HepG2 (cell line): Measurements from ENCODE around the gene SLC38A3. TPM values are rescaled to one million over a fixed set of nuclear protein-coding genes. Genes with fewer than 3 reads are reported as not detected.

Experiments
- GTF3A ChIP-seq: sonication (generic); formaldehyde crosslinking; conservative IDR thresholded peaks from 2 replicates; pipeline ENCODE4 v1.4.0; 2020; ENCODE audit warnings: mild to moderate bottlenecking, missing genetic modification reagents
- NR2C2 ChIP-seq: sonication (generic); formaldehyde crosslinking; IDR thresholded peaks from 2 replicates; pipeline ENCODE4 v1.4.0; 2020; ENCODE audit warnings: missing genetic modification reagents, mild to moderate bottlenecking, moderate library complexity, borderline replicate concordance
- PCBP2 ChIP-seq: fragments of 200-400 bp; formaldehyde crosslinking; optimal IDR thresholded peaks from 2 replicates; pipeline ENCODE3; 2018; ENCODE audit warnings: low read length, low read depth; ENCODE audit not compliant: poor library complexity, severe bottlenecking
- SNAI1 ChIP-seq: sonication (generic); formaldehyde crosslinking; IDR thresholded peaks from 2 replicates; pipeline ENCODE4 v1.5.0; 2020; ENCODE audit warnings: mild to moderate bottlenecking, missing genetic modification reagents, borderline replicate concordance
- XRCC5 ChIP-seq: fragments of 200-400 bp; formaldehyde crosslinking; optimal IDR thresholded peaks from 2 replicates; pipeline ENCODE3; 2017; ENCODE audit warnings: mild to moderate bottlenecking, low read length
- ZKSCAN5 ChIP-seq: sonication (generic); formaldehyde crosslinking; IDR thresholded peaks from 2 replicates; pipeline ENCODE4 v1.5.1; 2020; ENCODE audit warnings: mild to moderate bottlenecking, missing genetic modification reagents
- ZMYM4 ChIP-seq: sonication (generic); formaldehyde crosslinking; IDR thresholded peaks from 2 replicates; pipeline ENCODE4 v1.8.1; 2023; ENCODE audit warnings: mild to moderate bottlenecking, missing genetic modification reagents
- ZNF205 ChIP-seq: IDR thresholded peaks from 2 replicates; pipeline ENCODE4 v1.6.1; 2018; ENCODE audit warnings: missing biosample characterization, missing genetic modification reagents
- ZNF230 ChIP-seq: sonication (generic); formaldehyde crosslinking; IDR thresholded peaks from 2 replicates; pipeline ENCODE4 v1.4.0; 2020; ENCODE audit warnings: mild to moderate bottlenecking, missing genetic modification reagents
- ZNF687 ChIP-seq: sonication (generic); formaldehyde crosslinking; IDR thresholded peaks from 2 replicates; pipeline ENCODE4 v1.5.1; 2020; ENCODE audit warnings: mild to moderate bottlenecking, missing genetic modification reagents, moderate library complexity
- polyA plus RNA-seq, 8 experiments: library from polyadenylated mRNA; depleted of rRNA in 3 of 8; stranded (reverse) in 7 of 8; unstranded in 1 of 8; fragments of >200 nt; fragmentation: Illumina TruSeq in 4 of 8; extraction: Trizol in 4 of 8; gene quantifications; 2 replicates each; pipeline versions ENCODE4 v1.2.1 to v1.2.3, GENCODE V29; 2011 to 2016; ENCODE audit warnings: low read depth in 4 of 8, missing spikeins in 1 of 8, mixed read lengths in 1 of 8; ENCODE audit not compliant: insufficient read depth in 1 of 8
- total RNA-seq, 5 experiments: library from RNA; depleted of rRNA; stranded (reverse); fragments of >200 nt; fragmentation: Illumina TruSeq; extraction: Trizol; gene quantifications; 2 replicates each; pipeline ENCODE4 v1.2.3, GENCODE V29; 2016; ENCODE audit warnings: low read depth in 1 of 5
- TF ChIP-seq, protein P1 (sequence below): sonication (generic); formaldehyde crosslinking; IDR thresholded peaks from 2 replicates; pipeline ENCODE4 v1.4.0; 2020; ENCODE audit warnings: missing genetic modification reagents
- TF ChIP-seq, protein P2 (sequence below): sonication (generic); formaldehyde crosslinking; IDR thresholded peaks from 2 replicates; pipeline ENCODE4 v1.8.1; 2023; ENCODE audit warnings: mild to moderate bottlenecking, moderate library complexity, missing genetic modification reagents
- TF ChIP-seq, protein P3 (sequence below): sonication (generic); formaldehyde crosslinking; IDR thresholded peaks from 2 replicates; pipeline ENCODE4 v1.4.0; 2020; ENCODE audit warnings: missing genetic modification reagents, borderline replicate concordance
- TF ChIP-seq, protein P4 (sequence below): sonication (generic); formaldehyde crosslinking; IDR thresholded peaks from 2 replicates; pipeline ENCODE4 v1.5.1; 2020; ENCODE audit warnings: mild to moderate bottlenecking, missing genetic modification reagents

The SLC38A3 gene
- total and polyA plus RNA-seq, 2 of the 13 experiments (the other 11 are each of a cell fraction or from before 2014, with no cell fraction given) = 29.8 to 164 TPM

DNA sequence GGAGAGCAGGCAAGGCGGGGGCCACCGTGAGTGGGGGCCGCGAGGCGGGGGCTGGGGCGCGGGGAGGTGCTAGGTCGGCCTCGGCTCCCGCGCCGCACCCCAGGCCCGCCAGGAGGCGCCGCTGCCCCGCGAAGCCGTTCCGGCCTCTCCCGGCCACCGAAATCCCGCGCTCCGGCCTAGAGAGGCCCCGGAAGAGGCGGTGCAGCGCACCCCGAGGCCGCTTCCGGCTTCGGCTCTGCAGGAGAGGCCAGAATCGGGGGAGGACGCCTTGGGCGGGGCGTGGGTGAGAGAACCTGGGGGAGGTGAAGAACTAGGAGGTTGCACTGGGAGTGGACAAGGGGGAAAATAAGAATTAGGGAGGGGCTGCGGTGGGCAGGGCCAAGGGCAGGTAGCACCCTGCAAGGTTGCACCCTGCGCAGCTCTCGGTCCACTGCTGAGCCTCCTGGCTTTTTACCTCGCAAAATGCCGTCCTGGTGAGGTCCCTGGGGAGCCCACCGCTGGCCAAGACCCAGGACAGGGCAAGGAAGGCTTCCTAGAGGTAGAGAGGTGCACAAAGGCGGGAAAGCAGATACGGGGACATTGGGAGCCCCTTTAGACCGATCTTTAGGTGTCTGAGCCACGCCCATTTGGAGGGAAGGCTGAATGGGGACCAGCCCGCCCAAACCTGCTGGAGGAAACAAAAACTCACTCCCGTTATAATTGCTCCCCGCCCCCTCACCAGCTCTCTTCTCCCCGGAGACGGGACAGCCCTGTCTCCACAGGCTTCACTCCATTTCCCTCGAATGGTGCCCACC lies 22.5 kb downstream of the SLC38A3 start (continued):
- TF ChIP-seq, protein P1, sequence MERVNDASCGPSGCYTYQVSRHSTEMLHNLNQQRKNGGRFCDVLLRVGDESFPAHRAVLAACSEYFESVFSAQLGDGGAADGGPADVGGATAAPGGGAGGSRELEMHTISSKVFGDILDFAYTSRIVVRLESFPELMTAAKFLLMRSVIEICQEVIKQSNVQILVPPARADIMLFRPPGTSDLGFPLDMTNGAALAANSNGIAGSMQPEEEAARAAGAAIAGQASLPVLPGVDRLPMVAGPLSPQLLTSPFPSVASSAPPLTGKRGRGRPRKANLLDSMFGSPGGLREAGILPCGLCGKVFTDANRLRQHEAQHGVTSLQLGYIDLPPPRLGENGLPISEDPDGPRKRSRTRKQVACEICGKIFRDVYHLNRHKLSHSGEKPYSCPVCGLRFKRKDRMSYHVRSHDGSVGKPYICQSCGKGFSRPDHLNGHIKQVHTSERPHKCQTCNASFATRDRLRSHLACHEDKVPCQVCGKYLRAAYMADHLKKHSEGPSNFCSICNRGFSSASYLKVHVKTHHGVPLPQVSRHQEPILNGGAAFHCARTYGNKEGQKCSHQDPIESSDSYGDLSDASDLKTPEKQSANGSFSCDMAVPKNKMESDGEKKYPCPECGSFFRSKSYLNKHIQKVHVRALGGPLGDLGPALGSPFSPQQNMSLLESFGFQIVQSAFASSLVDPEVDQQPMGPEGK (CRISPR knock-in tag) = peak; percentile 87
- peak; percentile 72; the same call in 1 of the 2 replicates for TF ChIP-seq GTF3A (CRISPR knock-in tag)
- 0 out of 2 replicates have a peak, but pooled peaks have one; percentile 23 for TF ChIP-seq ZNF230 (CRISPR knock-in tag)
- TF ChIP-seq, protein P2, sequence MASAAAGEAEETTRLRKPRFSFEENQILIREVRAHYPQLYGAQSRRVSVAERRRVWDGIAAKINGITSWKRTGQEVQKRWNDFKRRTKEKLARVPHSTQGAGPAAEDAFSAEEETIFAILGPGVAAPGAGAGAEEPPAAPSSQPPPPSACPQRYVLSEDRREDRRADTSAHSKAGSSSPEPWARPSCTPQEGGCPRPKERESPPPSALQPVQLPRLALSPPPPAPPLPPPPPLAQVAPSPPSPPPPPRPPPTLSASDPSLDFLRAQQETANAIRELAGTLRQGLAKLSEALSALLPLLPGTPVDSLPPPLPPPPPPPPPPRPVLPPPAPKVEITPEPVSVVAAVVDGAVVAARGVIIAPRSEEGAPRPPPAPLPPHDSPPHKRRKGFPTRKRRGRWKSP (CRISPR knock-in tag) = no peak; the same call in 1 of the 2 replicates
- no peak for TF ChIP-seq ZKSCAN5 (CRISPR knock-in tag)
- peak; percentile 89 for TF ChIP-seq XRCC5
- TF ChIP-seq ZNF687 (CRISPR knock-in tag) = peak; percentile 92
- TF ChIP-seq ZMYM4 (CRISPR knock-in tag) = peak; percentile 74; the same call in 1 of the 2 replicates
- peak; percentile 87 for TF ChIP-seq ZNF205
- no peak for TF ChIP-seq PCBP2
- TF ChIP-seq, protein P3, sequence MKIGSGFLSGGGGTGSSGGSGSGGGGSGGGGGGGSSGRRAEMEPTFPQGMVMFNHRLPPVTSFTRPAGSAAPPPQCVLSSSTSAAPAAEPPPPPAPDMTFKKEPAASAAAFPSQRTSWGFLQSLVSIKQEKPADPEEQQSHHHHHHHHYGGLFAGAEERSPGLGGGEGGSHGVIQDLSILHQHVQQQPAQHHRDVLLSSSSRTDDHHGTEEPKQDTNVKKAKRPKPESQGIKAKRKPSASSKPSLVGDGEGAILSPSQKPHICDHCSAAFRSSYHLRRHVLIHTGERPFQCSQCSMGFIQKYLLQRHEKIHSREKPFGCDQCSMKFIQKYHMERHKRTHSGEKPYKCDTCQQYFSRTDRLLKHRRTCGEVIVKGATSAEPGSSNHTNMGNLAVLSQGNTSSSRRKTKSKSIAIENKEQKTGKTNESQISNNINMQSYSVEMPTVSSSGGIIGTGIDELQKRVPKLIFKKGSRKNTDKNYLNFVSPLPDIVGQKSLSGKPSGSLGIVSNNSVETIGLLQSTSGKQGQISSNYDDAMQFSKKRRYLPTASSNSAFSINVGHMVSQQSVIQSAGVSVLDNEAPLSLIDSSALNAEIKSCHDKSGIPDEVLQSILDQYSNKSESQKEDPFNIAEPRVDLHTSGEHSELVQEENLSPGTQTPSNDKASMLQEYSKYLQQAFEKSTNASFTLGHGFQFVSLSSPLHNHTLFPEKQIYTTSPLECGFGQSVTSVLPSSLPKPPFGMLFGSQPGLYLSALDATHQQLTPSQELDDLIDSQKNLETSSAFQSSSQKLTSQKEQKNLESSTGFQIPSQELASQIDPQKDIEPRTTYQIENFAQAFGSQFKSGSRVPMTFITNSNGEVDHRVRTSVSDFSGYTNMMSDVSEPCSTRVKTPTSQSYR = peak; percentile 35; the same call in 1 of the 2 replicates
- TF ChIP-seq SNAI1 (CRISPR knock-in tag) = no peak
- TF ChIP-seq NR2C2 (CRISPR knock-in tag) = peak; percentile 66; the same call in 1 of the 2 replicates
- TF ChIP-seq, protein P4, sequence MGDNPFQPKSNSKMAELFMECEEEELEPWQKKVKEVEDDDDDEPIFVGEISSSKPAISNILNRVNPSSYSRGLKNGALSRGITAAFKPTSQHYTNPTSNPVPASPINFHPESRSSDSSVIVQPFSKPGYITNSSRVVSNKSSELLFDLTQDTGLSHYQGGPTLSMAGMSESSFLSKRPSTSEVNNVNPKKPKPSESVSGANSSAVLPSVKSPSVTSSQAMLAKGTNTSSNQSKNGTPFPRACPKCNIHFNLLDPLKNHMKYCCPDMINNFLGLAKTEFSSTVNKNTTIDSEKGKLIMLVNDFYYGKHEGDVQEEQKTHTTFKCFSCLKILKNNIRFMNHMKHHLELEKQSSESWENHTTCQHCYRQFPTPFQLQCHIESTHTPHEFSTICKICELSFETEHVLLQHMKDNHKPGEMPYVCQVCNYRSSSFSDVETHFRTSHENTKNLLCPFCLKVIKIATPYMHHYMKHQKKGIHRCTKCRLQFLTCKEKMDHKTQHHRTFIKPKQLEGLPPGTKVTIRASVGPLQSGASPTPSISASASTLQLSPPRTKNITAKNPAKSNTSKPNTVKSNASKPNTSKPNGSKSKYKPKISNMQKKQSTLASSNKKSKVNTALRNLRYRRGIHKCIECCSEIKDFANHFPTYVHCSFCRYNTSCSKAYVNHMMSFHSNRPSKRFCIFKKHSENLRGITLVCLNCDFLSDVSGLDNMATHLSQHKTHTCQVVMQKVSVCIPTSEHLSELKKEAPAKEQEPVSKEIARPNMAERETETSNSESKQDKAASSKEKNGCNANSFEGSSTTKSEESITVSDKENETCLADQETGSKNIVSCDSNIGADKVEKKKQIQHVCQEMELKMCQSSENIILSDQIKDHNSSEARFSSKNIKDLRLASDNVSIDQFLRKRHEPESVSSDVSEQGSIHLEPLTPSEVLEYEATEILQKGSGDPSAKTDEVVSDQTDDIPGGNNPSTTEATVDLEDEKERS (CRISPR knock-in tag) = 0 out of 2 replicates have a peak, but pooled peaks have one; percentile 58
